CD4-positive, alpha-beta T cell treated with Interleukin-6 for 4 hours (primary cell): ENCODE results near the gene IL1RAPL1.

Source experiments
- DNase-seq: peaks from one replicate; pipeline ENCODE4 v3.0.0-alpha.2; 2020; ENCODE audit warnings: mixed read lengths

IL1RAPL1 gene

DNA sequence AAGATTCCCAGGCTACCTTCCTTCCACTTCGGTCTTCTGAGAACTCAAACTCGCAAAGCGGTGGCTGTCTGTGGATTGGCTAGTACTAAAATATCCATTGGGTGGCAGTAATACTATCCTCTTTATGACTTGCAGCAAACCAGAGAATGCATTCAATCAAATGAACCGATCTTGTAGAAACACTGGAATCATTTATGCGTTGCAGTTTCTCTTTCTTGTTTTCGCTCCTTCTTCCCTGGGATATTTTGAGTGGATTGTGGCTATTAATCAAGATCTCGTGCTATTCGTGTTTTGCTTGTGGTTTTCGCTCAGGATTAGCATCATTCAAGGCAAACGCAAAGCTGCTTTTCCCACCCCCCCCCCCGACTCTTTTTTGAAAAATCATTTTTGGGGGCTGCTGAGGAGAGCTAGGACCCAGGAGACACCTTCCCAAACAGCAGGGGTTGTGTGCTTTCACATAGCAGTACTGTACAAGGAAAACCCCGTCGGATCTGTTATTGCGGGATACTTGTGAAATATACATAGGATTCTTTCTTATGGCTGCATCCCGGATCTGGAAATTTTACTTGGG lies at the start of gene IL1RAPL1:
Gene IL1RAPL1 (plus strand): TSS at position 466 of the 571 bp plus-strand sequence.
- DNase-seq, result no peak

DNA sequence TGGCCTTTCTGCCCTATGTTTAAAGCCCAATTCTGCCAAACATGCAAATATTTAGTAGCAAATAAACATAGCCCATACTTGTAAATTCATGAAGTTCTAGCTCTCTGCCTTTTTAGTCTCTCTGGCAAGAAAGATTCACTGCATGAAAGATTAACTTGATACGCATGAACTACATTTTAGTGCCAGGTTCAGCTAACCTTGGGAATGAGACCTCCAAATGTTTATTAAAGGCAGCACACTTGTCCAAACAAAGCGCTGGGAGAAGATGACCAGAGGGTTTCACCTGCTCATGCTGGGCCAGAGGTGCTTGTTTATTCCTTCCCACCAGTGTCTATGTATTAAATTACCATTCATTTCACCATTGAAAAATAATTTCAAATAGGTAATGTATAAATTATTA lies 44.5 kb upstream of the IL1RAPL1 start:
- no peak for DNase-seq

DNA sequence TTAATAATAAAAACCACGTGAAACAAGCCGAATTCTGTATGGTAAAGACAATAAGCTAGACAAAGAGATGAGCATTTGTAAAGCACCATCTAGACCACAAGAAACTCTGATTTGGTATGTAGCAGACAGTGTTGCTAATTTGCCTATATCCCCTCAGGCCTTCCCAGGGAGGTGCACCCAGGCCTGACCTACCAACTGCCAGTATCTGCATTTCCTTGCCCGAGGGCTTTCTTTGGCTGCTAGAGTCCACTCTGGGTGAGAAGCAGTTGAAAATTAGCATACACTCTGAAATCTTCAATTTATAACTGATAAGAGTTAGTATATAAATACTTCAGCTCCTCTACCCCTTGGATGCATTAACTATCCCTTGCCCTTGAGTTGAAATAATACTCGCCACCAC lies 37.4 kb upstream of the IL1RAPL1 start:
- DNase-seq, result no peak

DNA sequence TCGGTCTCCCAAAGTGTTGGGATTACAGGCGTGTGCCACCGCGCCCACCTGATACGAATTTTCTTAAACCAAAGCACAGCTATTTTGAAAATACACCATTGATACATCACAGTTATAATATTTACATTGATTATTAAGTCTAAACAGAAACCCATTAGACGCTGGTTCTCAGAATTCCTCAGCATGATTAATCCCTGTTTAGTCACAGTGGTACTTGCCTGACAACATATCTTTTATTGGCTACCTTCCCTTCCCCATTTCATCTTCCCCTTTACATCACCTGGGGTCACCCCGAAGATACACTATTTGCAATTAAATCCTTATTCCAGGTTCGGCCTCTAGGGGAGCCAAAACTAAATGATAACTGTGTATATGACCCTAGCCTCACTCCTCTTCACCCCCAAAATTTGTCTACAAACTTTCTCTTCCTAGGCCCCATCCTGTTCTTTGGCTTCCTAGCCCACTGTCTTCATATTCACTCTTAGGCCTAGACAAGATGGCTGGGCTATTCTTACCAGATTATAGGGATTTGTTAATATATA lies 36.8 kb upstream of the IL1RAPL1 start:
- no peak for DNase-seq

DNA sequence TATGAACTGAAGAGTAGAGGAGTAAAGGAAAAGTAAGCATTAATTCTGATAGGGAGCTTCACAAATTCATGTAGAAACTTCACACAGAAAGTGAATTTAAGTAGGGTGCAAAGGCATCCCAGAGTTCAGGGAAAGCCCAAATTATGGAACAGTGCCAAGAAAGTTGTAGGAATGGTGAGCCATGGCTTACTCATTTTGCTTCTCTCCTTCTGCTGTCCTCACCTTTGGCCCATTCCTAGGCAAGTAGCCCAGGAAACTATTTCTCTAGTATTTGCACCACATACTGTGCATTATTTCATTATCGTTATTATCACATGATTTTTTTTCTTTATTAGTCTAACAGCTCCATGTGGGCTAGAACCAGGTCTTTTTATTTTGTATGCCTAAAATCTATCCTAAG lies 34.9 kb upstream of the IL1RAPL1 start:
- DNase-seq, result no peak

DNA sequence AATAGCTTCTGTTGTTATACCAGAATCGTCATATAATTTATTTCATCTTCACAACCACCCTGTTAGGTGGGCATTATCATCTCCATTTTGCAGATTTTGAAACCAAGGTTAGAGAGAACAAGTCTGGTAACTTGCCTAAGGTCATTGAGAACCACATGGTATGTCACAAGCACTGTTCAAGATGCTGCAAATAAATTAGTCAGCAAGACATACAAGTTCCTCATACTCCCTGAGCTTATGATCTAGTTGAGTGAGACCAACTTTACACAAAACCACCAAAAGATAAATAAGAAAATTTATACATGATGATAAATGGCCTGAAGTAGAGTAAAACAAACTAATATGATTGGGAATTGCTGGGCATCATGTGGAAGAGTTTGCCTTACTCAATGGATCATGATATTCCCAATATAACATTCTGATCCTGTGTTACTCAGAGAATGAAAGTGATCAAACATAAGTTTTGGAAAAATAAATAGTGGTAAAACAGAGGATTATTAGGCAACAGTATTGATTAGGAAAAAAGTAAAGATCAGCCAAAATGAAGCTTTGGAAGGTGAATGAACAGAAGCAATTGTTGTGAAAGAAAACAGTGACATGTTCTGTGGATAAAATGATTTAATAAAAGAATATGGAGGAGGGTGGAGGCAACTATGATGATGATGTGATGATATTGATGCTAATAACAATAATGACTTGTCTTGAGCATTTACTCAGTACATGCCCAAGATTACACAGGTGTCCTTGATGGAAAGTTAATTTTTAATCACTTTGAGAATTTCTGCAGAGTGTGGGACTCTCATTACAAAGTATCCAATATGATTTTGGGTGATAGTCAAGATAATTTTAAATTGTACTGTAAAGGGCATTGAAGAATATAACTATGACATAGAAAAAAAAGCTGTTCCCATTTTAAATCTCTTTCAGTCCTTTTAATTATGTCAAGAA lies 34.1 kb upstream of the IL1RAPL1 start:
- DNase-seq, result no peak

DNA sequence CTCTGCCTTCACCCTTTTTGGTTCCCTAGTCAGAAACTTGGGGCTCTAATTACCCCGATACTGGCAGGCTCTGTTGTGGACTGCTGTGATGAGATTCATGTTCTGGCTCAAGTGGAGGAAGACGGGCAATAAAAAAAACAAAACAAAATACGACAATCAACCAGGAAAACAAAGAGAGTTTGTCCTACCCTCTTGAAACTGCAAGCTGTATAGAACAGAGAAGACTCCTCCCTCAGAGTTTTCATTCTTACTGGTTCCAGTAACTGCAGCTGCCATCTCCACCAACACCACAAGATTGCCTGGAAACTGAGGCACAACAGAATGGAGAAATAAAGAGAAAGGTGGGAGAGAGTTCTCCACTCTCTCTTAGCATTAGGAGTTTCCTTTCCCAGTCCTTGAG lies 11.1 kb upstream of the IL1RAPL1 start:
- no peak for DNase-seq

DNA sequence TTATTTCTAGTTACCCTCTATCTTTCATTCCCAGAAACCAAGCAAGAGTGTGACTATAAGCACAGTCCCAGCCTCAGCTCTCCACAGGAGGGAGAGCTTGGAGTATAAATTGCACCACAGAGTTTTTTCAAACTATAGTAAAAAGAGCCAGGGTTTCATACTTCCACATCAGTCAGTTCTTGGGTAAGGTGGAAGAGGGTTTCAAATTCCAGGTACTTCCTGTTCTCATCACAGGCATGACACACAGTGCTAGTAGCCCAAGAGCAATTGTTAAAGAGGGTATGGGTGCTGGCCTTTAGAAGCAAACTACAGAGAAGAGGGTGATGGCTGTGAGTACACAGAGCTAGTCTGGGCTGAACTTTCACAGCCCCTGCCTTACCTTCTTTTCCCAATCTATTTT lies 5.7 kb upstream of the IL1RAPL1 start:
- no peak for DNase-seq

DNA sequence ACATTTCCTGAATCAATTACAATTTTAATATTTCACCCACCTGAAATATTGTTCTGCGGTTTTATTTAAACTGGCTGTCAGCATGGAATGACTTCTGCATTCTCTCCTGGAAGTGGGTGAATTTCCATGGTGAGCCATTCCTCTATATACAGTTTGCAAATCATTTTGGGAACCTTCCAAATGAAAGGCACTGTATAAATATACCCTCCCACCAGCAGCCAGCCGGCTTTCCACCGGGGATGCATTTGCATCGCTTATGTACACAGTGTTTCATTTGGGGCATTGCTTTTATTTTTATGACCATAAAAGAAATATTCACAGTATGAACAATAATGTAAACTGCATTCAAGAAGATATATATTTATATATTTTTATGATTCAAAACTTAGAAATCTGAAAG lies 4.7 kb upstream of the IL1RAPL1 start:
- DNase-seq, result no peak

DNA sequence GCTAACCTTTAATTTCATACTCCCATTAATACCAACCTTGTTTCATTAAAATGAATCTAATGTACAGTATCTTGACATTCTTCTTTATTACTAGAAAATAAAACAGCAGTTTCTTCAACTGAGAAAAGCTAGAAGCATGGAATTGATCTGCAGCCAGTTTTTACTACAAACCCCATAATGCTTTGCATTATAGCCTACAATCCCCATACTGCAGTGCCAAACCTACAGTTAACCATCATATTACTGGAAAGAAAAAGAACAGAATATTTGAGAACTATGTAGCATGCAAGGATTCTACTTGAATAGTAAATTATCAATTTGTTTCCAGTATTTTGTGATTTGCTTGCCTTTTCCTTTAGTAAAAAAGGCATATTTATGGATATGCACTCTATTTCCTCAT lies 3.2 kb upstream of the IL1RAPL1 start:
- no peak for DNase-seq

DNA sequence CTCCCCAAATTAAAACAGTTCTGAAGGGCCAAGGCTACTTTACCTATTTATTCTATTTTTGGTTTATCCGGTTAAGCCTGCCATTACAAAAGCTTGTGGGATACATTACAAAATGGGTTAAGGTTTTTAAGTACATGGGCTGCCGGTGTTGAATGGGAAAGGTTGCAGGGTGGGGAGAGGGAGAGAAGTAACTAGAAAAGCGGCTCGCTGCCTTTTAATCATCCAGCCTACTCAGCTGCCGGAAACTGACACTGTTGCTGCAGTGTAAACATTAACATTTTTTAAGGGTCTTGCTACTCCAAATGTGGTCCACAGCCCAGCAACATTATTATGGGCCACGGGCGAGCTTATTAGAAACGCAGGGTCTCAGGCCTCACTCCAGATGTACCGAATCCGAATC lies 1.5 kb upstream of the IL1RAPL1 start:
- no peak for DNase-seq

DNA sequence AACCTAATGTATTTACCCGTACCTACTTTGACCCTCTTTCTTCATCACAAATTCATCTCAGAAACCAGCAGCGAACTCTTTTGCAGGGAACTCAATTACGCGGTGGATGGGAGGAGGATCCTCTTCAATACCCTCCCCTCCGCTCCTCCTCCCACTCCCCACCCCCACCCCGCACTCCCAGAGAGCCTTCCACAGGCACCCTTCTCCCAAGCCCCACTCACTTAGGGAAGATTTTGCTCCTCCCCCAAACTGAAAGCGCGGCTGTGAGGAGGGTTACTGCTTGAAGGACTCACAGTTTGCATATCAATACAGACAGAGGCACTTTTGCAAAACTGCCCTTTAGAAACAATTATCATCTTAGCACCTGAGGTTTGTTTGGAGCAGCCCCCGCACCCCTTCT lies 960 bp upstream of the IL1RAPL1 start:
- no peak for DNase-seq

DNA sequence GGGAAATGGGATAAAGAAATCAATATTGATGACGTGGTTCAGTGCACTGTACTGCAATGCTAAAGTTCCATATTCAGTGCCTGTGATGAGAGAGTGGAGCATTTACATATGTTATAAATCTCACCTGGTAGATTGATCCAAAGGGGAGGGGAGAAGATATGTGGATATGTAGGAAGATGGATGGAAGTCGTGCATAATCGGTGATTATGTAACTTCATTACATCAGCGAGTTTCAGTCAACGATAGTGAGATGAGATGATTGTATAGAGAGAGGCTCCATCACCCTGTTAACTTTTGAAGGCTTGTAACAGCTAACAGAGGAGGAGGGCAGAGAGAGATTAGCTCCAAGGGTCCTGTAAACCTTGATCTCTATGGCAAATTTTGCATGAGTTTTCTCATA lies 1.8 kb downstream of the IL1RAPL1 start:
- DNase-seq, result no peak

DNA sequence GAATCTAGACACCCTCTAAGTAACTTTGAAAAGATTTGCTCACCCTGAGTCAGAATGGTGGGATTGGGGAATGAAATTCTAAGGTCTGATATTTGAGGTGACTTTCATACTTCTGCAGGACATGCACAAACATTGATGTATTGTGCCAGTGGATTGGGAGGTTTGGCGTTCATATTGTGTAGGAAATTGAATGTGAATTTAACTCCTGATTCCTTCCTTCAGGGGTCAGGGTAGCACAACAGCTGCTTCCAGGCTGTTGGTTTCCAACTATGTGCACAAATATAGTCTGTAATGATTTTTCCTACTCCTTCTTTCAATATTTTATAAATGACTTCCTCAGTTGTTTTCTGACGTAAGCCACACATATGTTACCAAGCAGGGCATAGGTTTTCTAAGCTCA lies 3.1 kb downstream of the IL1RAPL1 start:
- DNase-seq, result no peak

DNA sequence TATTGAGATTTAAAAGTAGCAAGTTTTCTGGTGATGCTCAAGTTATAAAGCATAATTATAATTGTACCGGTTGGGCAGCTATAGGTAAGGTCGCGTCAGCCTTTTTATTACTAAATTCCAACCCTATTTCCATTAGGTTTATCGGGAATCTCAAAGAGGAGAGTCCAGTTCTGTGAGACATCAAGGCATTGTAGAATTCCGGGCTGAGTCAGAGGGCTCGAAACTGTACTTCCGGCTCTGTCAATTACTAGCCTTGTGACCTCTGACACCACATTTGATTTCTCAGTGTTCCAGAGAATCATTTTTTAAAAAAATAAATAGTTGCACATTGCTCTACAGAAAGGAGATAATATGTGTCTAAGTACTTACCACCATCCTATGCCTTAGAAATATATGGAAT lies 4.3 kb downstream of the IL1RAPL1 start:
- no peak for DNase-seq

DNA sequence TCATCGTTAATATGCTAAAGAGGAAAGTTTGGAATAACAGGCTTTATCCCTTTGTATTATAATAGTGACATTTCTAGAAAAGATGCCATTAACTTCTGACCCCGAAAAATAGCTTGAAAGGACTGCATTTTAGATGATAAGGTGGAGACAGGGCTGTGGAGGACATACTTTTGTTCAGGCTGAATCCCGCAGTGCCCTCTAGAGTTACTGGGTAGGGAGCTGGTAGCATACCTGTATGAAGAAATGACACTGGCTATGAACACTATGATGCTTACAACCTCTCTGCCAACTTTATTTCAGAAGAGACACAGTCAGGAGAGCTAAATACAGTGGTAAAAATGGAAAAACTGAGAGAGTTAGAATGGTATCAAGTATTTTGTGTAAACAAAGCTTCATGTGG lies 8.1 kb downstream of the IL1RAPL1 start:
- no peak for DNase-seq

DNA sequence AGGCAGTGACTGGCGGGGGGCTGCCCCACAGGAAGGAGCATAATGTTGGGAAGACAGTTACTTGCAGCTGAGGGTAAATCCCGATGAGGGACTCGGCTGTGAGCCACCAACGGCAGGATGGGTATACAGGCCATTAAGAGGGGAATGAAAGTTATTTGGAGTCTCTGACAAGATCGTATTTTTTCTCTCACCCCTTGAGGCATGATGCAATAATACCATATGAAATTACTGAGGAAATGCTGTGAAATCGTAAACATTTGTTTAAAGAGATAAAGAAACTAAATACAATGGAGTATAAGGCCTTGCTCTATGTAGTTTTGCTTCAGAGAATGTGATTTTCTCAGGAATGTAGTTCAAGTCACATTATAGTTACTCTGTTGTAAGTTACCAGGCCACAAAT lies 12.7 kb downstream of the IL1RAPL1 start:
- no peak for DNase-seq

DNA sequence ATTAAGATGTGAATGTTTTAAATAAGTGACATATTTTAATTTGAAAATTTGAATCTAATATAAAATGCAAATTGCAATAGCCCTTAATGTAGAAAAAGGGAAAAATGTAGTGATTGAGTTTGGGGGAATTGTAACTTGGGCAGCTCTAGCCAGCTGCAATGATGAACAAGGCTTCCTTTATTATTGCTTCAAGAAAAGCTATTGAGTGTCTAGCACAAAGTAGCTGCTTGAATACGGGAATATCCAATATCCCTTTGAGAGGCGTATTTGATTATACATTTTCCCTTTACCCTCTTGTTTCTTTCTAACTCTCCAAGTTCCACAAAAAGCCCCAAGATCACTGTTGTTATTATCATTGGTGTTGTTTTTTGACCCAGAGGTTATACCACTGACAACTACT lies 21.8 kb downstream of the IL1RAPL1 start:
- no peak for DNase-seq

DNA sequence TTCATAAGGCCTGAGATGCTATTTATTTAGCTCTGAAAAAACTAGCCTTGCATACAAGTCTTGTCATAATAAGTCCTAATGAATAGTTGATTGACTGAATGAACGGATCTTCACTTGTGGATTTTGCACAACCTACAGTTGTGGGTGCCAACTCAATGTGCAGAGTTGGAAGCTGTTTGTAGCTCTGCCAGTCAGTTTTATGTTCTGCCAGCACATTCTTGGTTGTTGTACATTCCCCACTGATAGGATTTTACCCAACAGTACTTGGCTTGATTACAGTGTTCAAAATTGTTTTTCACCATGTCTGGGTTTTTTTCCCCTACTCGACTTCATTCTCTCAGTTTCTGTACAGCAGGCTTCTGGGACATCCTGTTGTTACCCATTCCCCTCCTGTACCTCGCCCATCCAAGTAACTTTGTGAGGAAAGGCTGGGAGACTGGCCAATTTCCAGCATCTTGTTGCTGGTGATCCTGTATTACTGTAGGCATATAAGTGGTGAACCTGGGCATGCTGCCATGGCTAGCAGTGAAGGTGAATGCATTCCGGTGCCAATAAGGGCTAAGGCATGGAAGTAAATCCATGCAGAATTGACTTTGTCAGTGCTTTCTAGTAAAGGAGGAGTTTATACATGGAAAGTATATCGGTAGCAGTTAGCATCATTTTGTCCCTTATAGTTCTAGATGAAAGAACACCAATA lies 22.8 kb downstream of the IL1RAPL1 start:
- DNase-seq, result no peak

DNA sequence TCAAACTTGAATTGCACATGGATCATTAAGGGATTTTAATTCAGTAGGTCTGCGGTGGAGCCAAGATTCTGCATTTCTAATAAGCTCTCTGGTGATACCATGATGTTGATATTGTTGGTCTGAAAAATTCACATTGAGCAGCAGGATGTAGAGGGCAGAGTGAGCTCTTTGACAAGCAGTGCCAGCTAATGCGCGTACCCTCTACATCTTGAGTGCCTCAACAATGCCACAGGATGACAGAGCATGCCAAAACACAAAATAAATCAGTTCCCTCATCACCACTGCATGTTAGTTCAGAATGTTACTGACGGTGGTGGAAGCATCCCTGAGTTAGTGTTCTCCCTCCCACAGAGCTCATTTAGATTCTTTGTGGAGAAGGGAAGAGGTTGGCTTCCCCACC lies 23.5 kb downstream of the IL1RAPL1 start:
- DNase-seq, result no peak

DNA sequence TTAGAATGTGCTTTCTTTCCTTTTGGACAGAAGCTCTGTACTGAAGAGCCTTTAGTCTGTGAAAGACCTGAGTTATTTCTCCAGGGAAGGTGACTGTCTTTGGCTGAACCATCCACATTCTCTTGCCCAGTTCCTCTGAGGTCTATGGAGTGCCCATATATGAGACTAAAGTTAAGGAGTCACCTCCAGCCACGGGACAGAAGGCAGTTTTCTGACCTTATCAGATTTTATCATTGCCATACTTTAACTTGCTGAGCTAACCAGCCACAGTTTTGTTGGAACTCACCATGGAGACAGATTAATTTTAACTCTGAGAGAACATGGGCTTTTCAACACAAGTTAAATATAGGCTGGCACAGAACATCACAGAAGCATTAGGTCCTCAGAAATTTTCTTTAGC lies 26.3 kb downstream of the IL1RAPL1 start:
- DNase-seq, result no peak

DNA sequence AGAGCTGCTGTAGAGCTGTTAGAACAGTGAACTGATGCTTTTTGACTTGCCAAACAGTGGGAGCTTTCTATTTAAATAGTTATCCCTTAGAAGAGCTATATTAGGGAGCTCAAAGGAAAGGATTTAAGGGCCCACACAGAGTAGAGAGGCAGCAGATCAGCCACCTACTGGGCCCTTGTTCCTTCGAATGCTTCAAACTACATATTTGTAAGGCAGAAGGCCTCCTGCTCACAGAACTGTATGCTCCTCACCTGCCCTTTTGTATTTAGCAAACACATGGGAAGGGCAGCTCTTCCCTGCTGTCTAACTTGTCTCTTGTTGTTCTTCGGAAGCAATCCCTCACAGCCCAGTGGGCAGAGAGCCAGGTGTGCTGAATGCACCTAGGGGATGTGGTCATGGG lies 38.0 kb downstream of the IL1RAPL1 start:
- DNase-seq, result no peak

DNA sequence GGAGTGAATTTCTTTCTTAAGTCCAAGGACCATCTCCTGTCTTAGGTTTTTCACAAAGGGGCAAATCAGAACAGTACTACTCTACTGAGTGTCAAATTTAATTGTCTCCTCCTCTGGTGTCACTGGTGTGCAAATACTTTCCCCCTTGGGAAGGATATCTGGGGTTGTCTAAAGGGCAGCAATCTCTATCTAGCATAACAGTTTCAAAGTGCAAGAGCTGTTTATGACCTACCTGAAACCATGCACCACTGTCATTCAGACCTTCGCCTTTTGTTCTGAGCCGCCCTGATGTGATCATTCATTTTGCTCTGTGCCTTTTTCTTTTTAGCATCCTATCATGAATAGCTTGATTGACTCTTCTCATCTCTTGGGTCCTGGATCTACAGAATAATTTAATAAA lies 39.3 kb downstream of the IL1RAPL1 start:
- DNase-seq, result no peak

DNA sequence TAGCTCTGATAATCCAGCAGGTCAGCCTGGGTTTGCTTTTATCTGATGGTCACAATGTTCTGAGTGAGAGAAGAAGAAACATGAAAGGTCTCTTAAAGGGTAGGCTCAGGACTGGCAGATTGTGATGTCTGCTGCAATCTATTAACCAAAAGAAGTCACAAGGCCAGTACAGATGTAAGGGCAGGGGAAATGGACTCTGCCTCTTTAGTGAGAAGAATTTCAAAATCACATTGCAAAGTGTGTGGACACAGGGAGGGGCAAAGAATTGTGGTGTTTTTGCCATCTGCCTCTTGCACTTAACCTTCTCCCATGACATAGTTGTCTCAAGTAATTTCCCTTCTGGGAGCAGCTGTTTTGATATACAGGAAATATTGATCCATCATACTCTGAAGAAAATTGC lies 40.9 kb downstream of the IL1RAPL1 start:
- no peak for DNase-seq
